ENCODE measurements around the gene CEACAM20. TPM values are rescaled to one million over a fixed set of nuclear protein-coding genes. Genes with fewer than 3 reads are reported as not detected.
"Not testable (repeated sequence)": the region's sequence is repeated elsewhere in the genome, so short reads cannot be mapped to it uniquely, and the experiment has no call there.

The CEACAM20 gene
- total and polyA plus RNA-seq, 9 donors: 0.60 TPM; not detected in 8

DNA sequence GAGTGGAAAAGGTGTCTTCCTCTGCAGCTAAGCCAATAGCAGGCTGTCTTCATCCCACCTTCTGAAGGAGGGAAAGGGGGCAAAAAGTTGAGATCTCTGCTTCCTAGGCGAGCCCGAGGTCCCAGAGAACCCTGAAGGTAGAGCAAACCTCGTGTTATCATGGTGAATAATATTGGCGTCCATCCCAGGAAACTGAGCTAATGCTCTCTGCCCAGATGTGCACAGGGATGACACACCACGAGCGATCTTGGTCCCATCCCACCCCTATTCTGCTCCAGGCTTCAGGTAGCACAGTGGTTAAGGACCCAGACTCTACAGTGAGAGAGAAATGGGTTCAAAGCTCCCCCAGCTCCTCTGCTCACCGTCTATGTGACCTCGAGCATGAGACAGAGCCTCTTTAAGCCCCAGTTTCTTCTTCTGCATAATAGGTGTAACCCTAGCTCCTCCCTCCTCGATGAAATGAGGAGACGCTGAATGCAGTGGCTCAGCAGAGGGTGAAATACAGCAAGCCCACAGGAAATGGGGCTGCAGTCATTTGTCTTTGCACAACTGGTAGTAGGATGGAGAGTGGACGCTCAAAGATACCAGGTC, 9.9 kb upstream of the CEACAM20 start:
- Histone ChIP-seq H3K9me3 (no peaks in the 10 kb centered on the region), H3K4me1 (ENCODE audit: insufficient read depth) (no peaks in the 10 kb centered on the region), H3K36me3 (no peaks in the 10 kb centered on the region), H3K4me3 (no peak overlapping the region), H3K27ac (no peak overlapping the region), H3K27me3 (no peaks in the 10 kb centered on the region)
- DNase-seq: no peak
- WGBS, 3 donors: 54 to 66% (median 61%) methylated on average over 11 of the region's 11 CpGs
- intact Hi-C loops (cut with DNase I): no loop called here
- TF ChIP-seq, protein P1, sequence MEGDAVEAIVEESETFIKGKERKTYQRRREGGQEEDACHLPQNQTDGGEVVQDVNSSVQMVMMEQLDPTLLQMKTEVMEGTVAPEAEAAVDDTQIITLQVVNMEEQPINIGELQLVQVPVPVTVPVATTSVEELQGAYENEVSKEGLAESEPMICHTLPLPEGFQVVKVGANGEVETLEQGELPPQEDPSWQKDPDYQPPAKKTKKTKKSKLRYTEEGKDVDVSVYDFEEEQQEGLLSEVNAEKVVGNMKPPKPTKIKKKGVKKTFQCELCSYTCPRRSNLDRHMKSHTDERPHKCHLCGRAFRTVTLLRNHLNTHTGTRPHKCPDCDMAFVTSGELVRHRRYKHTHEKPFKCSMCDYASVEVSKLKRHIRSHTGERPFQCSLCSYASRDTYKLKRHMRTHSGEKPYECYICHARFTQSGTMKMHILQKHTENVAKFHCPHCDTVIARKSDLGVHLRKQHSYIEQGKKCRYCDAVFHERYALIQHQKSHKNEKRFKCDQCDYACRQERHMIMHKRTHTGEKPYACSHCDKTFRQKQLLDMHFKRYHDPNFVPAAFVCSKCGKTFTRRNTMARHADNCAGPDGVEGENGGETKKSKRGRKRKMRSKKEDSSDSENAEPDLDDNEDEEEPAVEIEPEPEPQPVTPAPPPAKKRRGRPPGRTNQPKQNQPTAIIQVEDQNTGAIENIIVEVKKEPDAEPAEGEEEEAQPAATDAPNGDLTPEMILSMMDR (IDR thresholded peaks at IDR 0.05): no peak
- no peak for TF ChIP-seq EP300 (IDR thresholded peaks at IDR 0.05)
- no peak for TF ChIP-seq POLR2A (IDR thresholded peaks at IDR 0.05)

DNA sequence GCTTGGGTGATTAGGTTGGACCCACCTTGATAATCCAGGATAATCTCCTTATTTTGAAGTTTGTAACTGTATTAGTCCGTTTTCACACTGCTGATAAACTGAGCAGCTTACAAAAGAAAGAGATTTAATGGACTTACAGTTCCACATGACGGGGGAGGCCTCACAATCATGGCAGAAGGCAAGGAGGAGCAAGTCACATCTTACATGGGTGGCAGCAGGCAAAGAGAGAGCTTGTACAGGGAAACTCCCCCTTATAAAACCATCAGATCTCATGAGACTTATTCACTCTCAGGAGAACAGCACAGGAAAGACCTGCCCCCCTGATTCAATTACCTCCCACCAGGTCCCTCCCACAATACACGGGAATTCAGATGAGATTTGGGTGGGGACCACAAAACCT, 5.9 kb upstream of the CEACAM20 start:
- 47 to 49% (median 48%) methylated on average over 3 of the region's 3 CpGs for WGBS, 3 donors
- H3K4me1 ChIP-seq (ENCODE audit: insufficient read depth); H3K4me3 ChIP-seq; H3K27me3 ChIP-seq; H3K9me3 ChIP-seq; H3K27ac ChIP-seq; DNase-seq; intact Hi-C loops (cut with DNase I); H3K36me3 ChIP-seq: not testable (repeated sequence)

DNA sequence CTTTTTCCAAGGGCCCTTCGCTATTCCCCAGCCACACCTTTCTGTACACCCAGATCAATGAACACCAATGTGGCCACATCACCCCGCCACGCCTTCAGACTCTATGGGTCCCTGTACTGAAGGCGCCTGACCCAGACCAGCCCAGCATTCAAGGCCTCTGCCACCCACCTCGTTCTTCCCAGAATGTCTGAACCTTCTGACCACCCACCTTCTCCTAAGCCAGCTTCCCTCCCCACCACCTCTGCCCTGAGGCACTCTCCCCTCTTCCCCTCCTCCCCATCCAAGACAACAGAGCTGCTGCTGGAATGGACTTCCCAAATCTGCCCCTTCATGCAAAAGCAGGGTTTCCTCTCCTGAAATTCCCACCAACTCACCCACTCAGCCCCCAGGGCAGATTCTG, 3.3 kb upstream of the CEACAM20 start:
- DNase-seq: no peak
- WGBS, 3 donors: 75 to 84% (median 79%) methylated on average over 5 of the region's 5 CpGs
- Histone ChIP-seq H3K4me3 (no peak overlapping the region), H3K27ac (no peak overlapping the region), H3K9me3 (no peaks in the 10 kb centered on the region), H3K4me1 (ENCODE audit: insufficient read depth) (no peaks in the 10 kb centered on the region), H3K27me3 (no peaks in the 10 kb centered on the region), H3K36me3 (no peaks in the 10 kb centered on the region)
- no peak for TF ChIP-seq POLR2A (IDR thresholded peaks at IDR 0.05)
- TF ChIP-seq, protein P1 (IDR thresholded peaks at IDR 0.05): no peak
- no peak for TF ChIP-seq EP300 (IDR thresholded peaks at IDR 0.05)
- intact Hi-C loops (cut with DNase I): no loop called here

DNA sequence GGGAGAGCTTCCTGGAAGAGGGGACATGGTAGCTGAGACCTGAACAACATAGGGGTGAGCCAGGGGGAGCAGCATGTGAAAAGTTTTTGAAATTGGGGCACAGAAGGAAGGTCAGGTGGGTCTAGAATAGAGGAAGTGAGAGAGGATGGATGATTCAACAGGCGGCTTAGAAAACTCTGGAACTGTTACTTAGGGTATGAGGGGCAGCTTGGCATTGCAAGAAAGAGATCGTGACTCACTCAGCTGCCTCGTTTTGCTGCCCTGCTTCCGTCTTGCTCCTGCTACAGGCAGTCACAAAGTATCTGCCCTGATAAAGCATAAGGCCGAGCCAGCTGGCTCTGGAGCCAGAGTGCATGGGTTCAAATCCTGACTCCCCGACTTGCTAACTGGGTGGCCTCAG, 1.3 kb upstream of the CEACAM20 start:
- Histone ChIP-seq H3K4me3 (no peak overlapping the region), H3K36me3 (no peaks in the 10 kb centered on the region), H3K4me1 (ENCODE audit: insufficient read depth) (no peaks in the 10 kb centered on the region), H3K27ac (no peak overlapping the region), H3K27me3 (no peaks in the 10 kb centered on the region), H3K9me3 (no peaks in the 10 kb centered on the region)
- DNase-seq: no peak
- WGBS, 3 donors: 63 to 76% (median 67%) methylated on average over 6 of the region's 6 CpGs
- no peak for TF ChIP-seq EP300 (IDR thresholded peaks at IDR 0.05)
- TF ChIP-seq, protein P1 (IDR thresholded peaks at IDR 0.05): no peak
- TF ChIP-seq POLR2A (IDR thresholded peaks at IDR 0.05): no peak
- intact Hi-C loops (cut with DNase I): no loop called here

DNA sequence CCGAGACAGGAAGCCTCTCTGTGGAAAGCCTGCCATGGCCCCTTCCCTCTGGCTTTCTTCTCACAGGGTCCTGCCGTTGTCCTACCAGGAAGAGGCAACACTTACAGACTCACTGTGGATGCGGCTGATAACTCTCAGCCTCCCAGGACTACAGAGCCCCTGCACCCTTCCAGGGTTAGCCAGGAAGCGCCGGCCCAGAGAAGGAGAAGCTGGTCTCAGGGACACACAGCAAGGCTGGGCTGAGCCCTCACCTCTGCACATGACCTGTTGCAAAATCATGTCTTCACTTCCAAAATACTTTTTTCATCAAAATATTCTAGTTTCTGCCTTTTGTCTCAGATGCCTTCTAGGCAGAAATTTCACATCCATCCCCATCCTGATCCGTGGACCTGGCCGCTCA, 1.9 kb downstream of the CEACAM20 start:
- Histone ChIP-seq H3K27ac (no peak overlapping the region), H3K27me3 (no peaks in the 10 kb centered on the region), H3K4me1 (ENCODE audit: insufficient read depth) (no peaks in the 10 kb centered on the region), H3K9me3 (no peaks in the 10 kb centered on the region), H3K4me3 (no peak overlapping the region), H3K36me3 (no peaks in the 10 kb centered on the region)
- no peak for DNase-seq
- 75 to 85% (median 79%) methylated on average over 7 of the region's 7 CpGs for WGBS, 3 donors
- intact Hi-C loops (cut with DNase I): no loop called here
- TF ChIP-seq, protein P1 (IDR thresholded peaks at IDR 0.05): no peak
- no peak for TF ChIP-seq POLR2A (IDR thresholded peaks at IDR 0.05)
- TF ChIP-seq EP300 (IDR thresholded peaks at IDR 0.05): no peak

All from ovary (tissue), 9 donors.